Parathyroid adenoma (tissue), 2 donors: ENCODE measurements around the gene IL17RB.

Experiments
- H2AFZ ChIP-seq: fragments of 300-600 bp; sonication (generic); one replicate; pipeline ENCODE4 v1.7.0; 2017; ENCODE audit warnings: antibody characterized with exemption, mild to moderate bottlenecking
- H3K27ac ChIP-seq: fragments of 300-600 bp; sonication (generic); one replicate; pipeline ENCODE4 v1.7.0; 2017
- H3K27me3 ChIP-seq: fragments of 300-600 bp; sonication (generic); one replicate; pipeline ENCODE4 v1.7.0; 2017; ENCODE audit warnings: low read length; ENCODE audit not compliant: control insufficient read depth, insufficient read depth
- H3K36me3 ChIP-seq: fragments of 300-600 bp; sonication (generic); one replicate; pipeline ENCODE4 v1.7.0; 2017; ENCODE audit warnings: low read length; ENCODE audit not compliant: control insufficient read depth, insufficient read depth
- H3K4me1 ChIP-seq: fragments of 300-600 bp; sonication (generic); one replicate; pipeline ENCODE4 v1.7.0; 2017; ENCODE audit warnings: control low read depth
- H3K4me2 ChIP-seq: fragments of 300-600 bp; sonication (generic); one replicate; pipeline ENCODE4 v1.7.0; 2017; ENCODE audit warnings: low read length
- H3K4me3 ChIP-seq: fragments of 300-600 bp; sonication (generic); one replicate; pipeline ENCODE4 v1.7.0; 2017; ENCODE audit warnings: low read depth, low read length
- H3K79me2 ChIP-seq: fragments of 300-600 bp; sonication (generic); one replicate; pipeline ENCODE4 v1.7.0; 2017; ENCODE audit warnings: control low read depth
- H3K9ac ChIP-seq: fragments of 300-600 bp; sonication (generic); one replicate; pipeline ENCODE4 v1.7.0; 2017; ENCODE audit warnings: mild to moderate bottlenecking
- H3K9me3 ChIP-seq: fragments of 300-600 bp; sonication (generic); one replicate; pipeline ENCODE4 v1.7.0; 2017; ENCODE audit warnings: low read length; ENCODE audit not compliant: control insufficient read depth
- CTCF ChIP-seq: fragments of 300-600 bp; sonication (generic); IDR thresholded peaks from one replicate; pipeline ENCODE4 v1.7.0; 2017; ENCODE audit warnings: antibody characterized with exemption, mild to moderate bottlenecking
- donor health status: primary hyperparathyroidism.

Gene IL17RB

DNA sequence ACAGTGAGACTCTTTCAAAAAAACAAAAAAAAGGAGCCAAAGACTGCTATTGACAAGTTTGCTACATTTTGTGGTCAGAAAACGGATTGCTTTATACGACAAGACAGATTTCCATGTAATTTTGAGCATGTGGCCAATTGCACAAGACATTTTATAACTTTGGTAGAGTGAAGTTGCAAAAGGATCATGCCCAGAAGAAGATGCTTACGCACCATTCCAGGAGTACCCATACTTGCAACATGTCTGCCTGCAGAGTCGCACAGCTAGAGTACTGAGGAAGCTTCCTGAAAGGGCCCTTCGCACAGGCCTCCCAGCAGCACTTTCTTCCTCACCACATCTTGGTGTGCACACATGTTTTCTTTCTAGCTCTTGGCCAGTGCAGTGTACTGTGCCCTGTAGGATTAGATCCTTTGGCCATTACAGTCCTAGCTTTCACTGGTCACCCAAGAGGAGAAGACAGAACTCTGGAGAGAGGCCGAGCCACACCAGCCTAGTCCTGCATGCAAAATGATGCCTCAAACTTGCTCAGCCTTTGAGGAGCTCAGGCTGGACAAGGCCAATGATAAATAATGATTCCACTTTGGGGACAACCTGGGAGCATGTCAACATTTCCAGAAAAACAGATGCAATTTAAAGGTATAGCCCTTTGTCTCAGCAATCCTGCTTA is 11.8 kb upstream of the IL17RB start:
- TF ChIP-seq CTCF: no peak
- Histone ChIP-seq H3K27me3 (no peaks in the 10 kb centered on the region), H3K4me3 (no peak overlapping the region), H3K9ac (no peak overlapping the region), H3K9me3 (no peaks in the 10 kb centered on the region), H3K79me2 (peaks cover 6% of the 10 kb centered on the region), H3K4me1 (no peaks in the 10 kb centered on the region), H2AFZ (no peak overlapping the region), H3K4me2 (no peak overlapping the region), H3K36me3 (no peaks in the 10 kb centered on the region), H3K27ac (no peak overlapping the region)

DNA sequence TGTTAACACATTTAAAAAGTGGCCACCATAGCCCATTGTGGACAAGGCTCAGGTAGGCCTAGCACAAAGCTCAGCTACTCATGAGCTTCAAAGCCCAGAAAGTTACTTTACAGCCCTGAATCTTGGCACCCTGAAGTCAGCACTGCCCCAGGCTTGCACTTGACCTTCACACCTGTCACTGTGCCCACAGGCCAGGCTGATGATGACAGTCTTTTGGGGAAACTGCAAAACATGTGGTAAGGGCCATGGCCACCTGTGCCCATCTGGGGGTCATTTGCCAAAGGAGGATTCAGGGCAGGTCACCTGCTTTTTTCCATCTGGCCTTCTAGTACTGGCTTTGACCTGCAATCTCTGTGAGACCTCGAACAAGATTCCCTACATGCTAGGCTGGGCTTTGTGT is 11.1 kb upstream of the IL17RB start:
- no peak for TF ChIP-seq CTCF
- Histone ChIP-seq H2AFZ (no peak overlapping the region), H3K4me3 (no peak overlapping the region), H3K27me3 (no peaks in the 10 kb centered on the region), H3K27ac (no peak overlapping the region), H3K9ac (no peak overlapping the region), H3K79me2 (peaks cover 6% of the 10 kb centered on the region), H3K36me3 (no peaks in the 10 kb centered on the region), H3K4me2 (no peak overlapping the region), H3K9me3 (no peaks in the 10 kb centered on the region), H3K4me1 (no peaks in the 10 kb centered on the region)

- H3K27ac ChIP-seq: no peak overlapping the region
- H3K4me2 ChIP-seq: no peak overlapping the region
- H3K36me3 ChIP-seq: no peaks in the 10 kb centered on the region
- no peak overlapping the region for H3K9ac ChIP-seq
- no peak for TF ChIP-seq CTCF
- no peak overlapping the region for H2AFZ ChIP-seq
- H3K27me3 ChIP-seq: no peaks in the 10 kb centered on the region
- no peak overlapping the region for H3K4me3 ChIP-seq
- H3K9me3 ChIP-seq: no peaks in the 10 kb centered on the region
- no peaks in the 10 kb centered on the region for H3K4me1 ChIP-seq
- peaks cover 6% of the 10 kb centered on the region for H3K79me2 ChIP-seq
These were observed 10.1 kb upstream of the IL17RB start for GRCh38 chr3:53836084-53836872.

- H3K4me2 ChIP-seq: no peak overlapping the region
- H3K4me1 ChIP-seq: no peaks in the 10 kb centered on the region
- TF ChIP-seq CTCF: no peak
- H2AFZ ChIP-seq: no peak overlapping the region
- no peak overlapping the region for H3K4me3 ChIP-seq
- H3K9me3 ChIP-seq: no peaks in the 10 kb centered on the region
- peaks cover 6% of the 10 kb centered on the region for H3K79me2 ChIP-seq
- H3K27me3 ChIP-seq: no peaks in the 10 kb centered on the region
- H3K27ac ChIP-seq: no peak overlapping the region
- H3K36me3 ChIP-seq: no peaks in the 10 kb centered on the region
- H3K9ac ChIP-seq: no peak overlapping the region
These were observed 9.0 kb upstream of the IL17RB start for GRCh38 chr3:53837331-53837730.
